Activated CD4-positive, alpha-beta T cell treated with anti-CD3 and anti-CD28 coated beads for 24 hours (primary cell): ENCODE measurements around the gene EIF4G3.
"Not testable (repeated sequence)": the region's sequence is repeated elsewhere in the genome, so short reads cannot be mapped to it uniquely, and the experiment has no call there.

ENCODE experiments used
- DNase-seq, 2 donors: peaks; one replicate each; pipeline ENCODE4 v3.0.0-alpha.2; 2020; ENCODE audit warnings: low read depth in 2 of 2

The EIF4G3 gene

GRCh38 chr1:21068937-21069336 is 107.8 kb downstream of the EIF4G3 start:
- no peak for DNase-seq

GRCh38 chr1:21067551-21068227 is 109.0 kb downstream of the EIF4G3 start:
- DNase-seq = no peak

- no peak for DNase-seq
Observed at GRCh38 chr1:21066356-21067012, 110.2 kb downstream of the EIF4G3 start.

GRCh38 chr1:21065851-21066250 is 110.8 kb downstream of the EIF4G3 start:
- no peak for DNase-seq

GRCh38 chr1:21064057-21064456 is 112.6 kb downstream of the EIF4G3 start:
- DNase-seq = no peak

- DNase-seq = no peak
Observed at GRCh38 chr1:21060523-21060922, 116.2 kb downstream of the EIF4G3 start.

GRCh38 chr1:21059021-21059420 is 117.7 kb downstream of the EIF4G3 start:
- DNase-seq = no peak

GRCh38 chr1:21058035-21058793 is 118.5 kb downstream of the EIF4G3 start:
- no peak for DNase-seq

GRCh38 chr1:21053189-21053928 is 123.3 kb downstream of the EIF4G3 start:
- not testable (repeated sequence) for DNase-seq

- no peak for DNase-seq
Observed at GRCh38 chr1:21052034-21052433, 124.7 kb downstream of the EIF4G3 start.

- no peak for DNase-seq
Observed at GRCh38 chr1:21051177-21051825, 125.4 kb downstream of the EIF4G3 start.

- DNase-seq = no peak
Observed at GRCh38 chr1:21050031-21050430, 126.7 kb downstream of the EIF4G3 start.

- DNase-seq = no peak
Observed at GRCh38 chr1:21048462-21048861, 128.2 kb downstream of the EIF4G3 start.

- DNase-seq = no peak
Observed at GRCh38 chr1:21046132-21046531, 130.6 kb downstream of the EIF4G3 start.

GRCh38 chr1:21045351-21045750 is 131.3 kb downstream of the EIF4G3 start:
- no peak for DNase-seq

- DNase-seq = no peak
Observed at GRCh38 chr1:21042929-21043605, 133.6 kb downstream of the EIF4G3 start.

- no peak for DNase-seq
Observed at GRCh38 chr1:21041541-21041940, 135.2 kb downstream of the EIF4G3 start.

- DNase-seq = no peak
Observed at GRCh38 chr1:21037091-21037490, 139.6 kb downstream of the EIF4G3 start.

GRCh38 chr1:21035794-21036193 is 140.9 kb downstream of the EIF4G3 start:
- DNase-seq = no peak

- no peak for DNase-seq
Observed at GRCh38 chr1:21034725-21035628, 141.7 kb downstream of the EIF4G3 start.
